Measurements from ENCODE around the gene BRIP1. TPM values are rescaled to one million over a fixed set of nuclear protein-coding genes. Genes with fewer than 3 reads are reported as not detected.
"Not testable (repeated sequence)": the region's sequence is repeated elsewhere in the genome, so short reads cannot be mapped to it uniquely, and the experiment has no call there.

The BRIP1 gene
- total and polyA plus RNA-seq, 8 donors, result 0.31 to 10.8 (median 0.89) TPM; not detected in 1

DNA sequence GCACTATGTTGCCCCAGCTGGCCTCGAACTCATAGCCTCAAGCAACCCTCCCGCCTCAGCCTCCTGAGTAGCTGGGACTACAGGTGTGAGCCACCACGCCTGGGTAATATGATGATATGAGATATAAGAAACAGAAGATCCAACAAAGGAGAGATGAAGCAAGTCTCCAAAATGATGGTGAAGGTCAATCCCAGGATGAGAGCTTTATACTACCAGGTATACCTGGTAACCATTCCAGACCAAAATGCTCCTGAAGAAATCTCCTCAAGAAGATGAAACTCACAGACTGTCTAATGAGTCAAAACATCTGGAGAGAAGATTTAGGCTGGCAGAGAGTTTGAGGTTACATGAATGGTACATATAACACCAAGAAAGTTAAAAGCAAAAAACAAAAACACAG is 39.9 kb upstream of the BRIP1 start:
- H3K4me1 ChIP-seq, result no peaks in the 10 kb centered on the region
- peaks cover 24 to 98% (median 92%) of the 10 kb centered on the region in 4 donors for H3K36me3 ChIP-seq
- H3K4me3 ChIP-seq, result no peak overlapping the region
- no peak for DNase-seq
- no peaks in the 10 kb centered on the region for H3K9me3 ChIP-seq
- H3K27me3 ChIP-seq, result no peaks in the 10 kb centered on the region
- intact Hi-C loops (cut with DNase I; ENCODE audit: low total_unique reads), result no loop called here
- no peak overlapping the region for H3K27ac ChIP-seq
- 95 to 100% (median 99%) methylated on average over 3 of the region's 3 CpGs for WGBS, 5 donors
- TF ChIP-seq POLR2AphosphoS5 (IDR thresholded peaks at IDR 0.05), result no peak

DNA sequence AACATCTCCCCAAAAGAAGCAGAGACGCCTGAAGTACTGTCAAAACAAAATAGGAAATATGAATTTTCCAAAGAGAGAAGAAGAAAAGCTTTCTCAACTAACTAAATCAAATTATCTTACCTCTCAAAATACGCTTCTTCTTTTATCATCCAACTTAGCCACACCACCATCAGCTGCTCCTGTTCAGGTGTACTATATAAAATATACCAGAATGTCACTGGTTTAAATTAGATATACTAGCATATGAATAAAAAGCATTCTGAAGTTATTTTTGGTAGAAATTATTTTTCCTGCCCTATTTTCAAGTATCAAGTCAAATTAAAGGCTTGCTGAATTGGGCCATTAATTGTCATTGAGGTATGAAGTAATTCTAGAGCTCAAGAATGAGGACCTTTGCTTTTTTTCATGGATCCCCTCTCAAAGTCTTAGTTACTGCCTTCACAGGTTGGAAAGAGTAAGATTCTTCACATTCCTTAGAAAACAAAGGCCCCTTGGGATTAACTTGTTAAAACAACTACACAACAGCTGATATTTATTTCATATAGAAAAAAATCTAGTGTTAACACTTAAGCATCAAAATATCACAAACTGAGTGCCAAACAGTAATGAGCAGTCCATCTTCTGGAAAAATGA is 34.3 kb upstream of the BRIP1 start:
- intact Hi-C loops (cut with DNase I; ENCODE audit: low total_unique reads), result no loop called here
- WGBS, 5 donors, result 88 to 97% (median 95%) methylated on average over 2 of the region's 2 CpGs
- peaks cover 17 to 100% (median 90%) of the 10 kb centered on the region in 4 donors for H3K36me3 ChIP-seq
- H3K27me3 ChIP-seq, result no peaks in the 10 kb centered on the region
- H3K4me1 ChIP-seq, result no peaks in the 10 kb centered on the region
- H3K27ac ChIP-seq, result no peak overlapping the region
- TF ChIP-seq POLR2AphosphoS5 (IDR thresholded peaks at IDR 0.05) (no peak), EP300 (IDR thresholded peaks at IDR 0.05) (no peak), POLR2A (IDR thresholded peaks at IDR 0.05) (no peak)
- TF ChIP-seq, protein P1, sequence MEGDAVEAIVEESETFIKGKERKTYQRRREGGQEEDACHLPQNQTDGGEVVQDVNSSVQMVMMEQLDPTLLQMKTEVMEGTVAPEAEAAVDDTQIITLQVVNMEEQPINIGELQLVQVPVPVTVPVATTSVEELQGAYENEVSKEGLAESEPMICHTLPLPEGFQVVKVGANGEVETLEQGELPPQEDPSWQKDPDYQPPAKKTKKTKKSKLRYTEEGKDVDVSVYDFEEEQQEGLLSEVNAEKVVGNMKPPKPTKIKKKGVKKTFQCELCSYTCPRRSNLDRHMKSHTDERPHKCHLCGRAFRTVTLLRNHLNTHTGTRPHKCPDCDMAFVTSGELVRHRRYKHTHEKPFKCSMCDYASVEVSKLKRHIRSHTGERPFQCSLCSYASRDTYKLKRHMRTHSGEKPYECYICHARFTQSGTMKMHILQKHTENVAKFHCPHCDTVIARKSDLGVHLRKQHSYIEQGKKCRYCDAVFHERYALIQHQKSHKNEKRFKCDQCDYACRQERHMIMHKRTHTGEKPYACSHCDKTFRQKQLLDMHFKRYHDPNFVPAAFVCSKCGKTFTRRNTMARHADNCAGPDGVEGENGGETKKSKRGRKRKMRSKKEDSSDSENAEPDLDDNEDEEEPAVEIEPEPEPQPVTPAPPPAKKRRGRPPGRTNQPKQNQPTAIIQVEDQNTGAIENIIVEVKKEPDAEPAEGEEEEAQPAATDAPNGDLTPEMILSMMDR (IDR thresholded peaks at IDR 0.05), result no peak
- no peak for DNase-seq
- no peaks in the 10 kb centered on the region for H3K9me3 ChIP-seq
- H3K4me3 ChIP-seq, result no peak overlapping the region

DNA sequence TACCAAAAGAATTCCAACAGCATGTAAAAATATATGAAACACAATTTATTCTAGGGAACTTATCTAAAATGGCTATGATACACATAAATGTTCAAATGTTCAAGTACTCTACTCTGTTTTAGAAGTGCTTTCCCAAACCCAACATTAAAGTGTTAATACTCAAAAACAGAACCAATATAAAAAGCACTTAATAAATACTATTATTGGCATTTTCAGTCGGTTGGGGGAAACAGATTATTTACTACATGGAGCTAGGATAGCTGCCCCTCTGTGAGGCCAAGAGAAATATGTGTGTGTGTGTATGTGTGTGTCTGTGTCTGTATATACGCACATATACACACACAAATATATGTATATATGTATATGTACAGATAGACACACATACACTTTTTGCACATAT is 32.1 kb upstream of the BRIP1 start:
- Histone ChIP-seq H3K36me3 (peaks cover 21 to 100% (median 91%) of the 10 kb centered on the region in 4 donors), H3K4me3 (no peak overlapping the region), H3K9me3 (no peaks in the 10 kb centered on the region), H3K4me1 (no peaks in the 10 kb centered on the region), H3K27ac (no peak overlapping the region), H3K27me3 (no peaks in the 10 kb centered on the region)
- no peak for TF ChIP-seq EP300 (IDR thresholded peaks at IDR 0.05)
- TF ChIP-seq, protein P1 (IDR thresholded peaks at IDR 0.05), result no peak
- intact Hi-C loops (cut with DNase I; ENCODE audit: low total_unique reads), result no loop called here
- DNase-seq, result no peak
- 27 to 66% (median 61%) methylated on average over 2 of the region's 2 CpGs for WGBS, 5 donors

DNA sequence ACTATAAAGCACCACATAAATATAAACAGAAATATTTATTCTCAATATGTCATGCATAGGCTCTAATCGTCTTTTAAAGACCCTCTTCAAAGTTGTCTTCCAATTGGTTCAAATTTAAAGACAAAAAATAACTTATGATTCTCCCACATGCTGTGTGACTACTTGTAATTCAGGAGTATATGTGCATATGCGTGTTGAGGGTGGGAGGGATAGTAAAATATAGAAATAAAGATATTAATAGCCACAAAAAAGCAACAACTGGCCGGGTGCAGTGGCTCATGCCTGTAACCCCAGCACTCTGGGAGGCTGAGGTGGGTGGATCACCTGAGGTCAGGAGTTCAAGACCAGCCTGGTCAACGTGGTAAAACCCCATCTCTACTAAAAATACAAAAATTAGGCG is 31.0 kb upstream of the BRIP1 start:
- H3K4me1 ChIP-seq; H3K4me3 ChIP-seq; intact Hi-C loops (cut with DNase I; ENCODE audit: low total_unique reads); DNase-seq; H3K27ac ChIP-seq; H3K9me3 ChIP-seq; H3K27me3 ChIP-seq: not testable (repeated sequence)
- H3K36me3 ChIP-seq, result peaks cover 16 to 100% (median 92%) of the 10 kb centered on the region in 4 donors
- 79 to 90% (median 87%) methylated on average over 5 of the region's 5 CpGs for WGBS, 5 donors

DNA sequence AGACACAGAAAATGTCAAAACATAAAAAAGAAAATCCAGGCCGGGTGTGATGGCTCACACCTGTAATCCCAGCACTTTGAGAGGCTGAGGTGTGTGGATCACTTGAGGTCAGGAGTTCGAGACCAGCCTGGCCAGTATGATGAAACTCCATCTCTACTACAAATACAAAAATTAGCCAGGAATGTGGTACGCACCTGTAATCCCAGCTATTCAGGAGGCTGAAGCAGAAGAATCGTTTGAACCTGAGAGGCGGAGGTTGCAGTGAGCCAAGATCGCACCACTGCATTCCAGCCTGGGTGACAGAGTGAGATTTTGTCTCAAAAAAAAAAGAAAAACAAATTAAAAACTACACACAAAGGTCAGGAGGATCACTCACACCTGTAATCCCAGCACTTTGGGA is 24.4 kb upstream of the BRIP1 start:
- WGBS, 5 donors, result 91 to 98% (median 97%) methylated on average over 6 of the region's 6 CpGs
- intact Hi-C loops (cut with DNase I; ENCODE audit: low total_unique reads), result not testable (repeated sequence)
- peaks cover 30 to 99% (median 90%) of the 10 kb centered on the region in 4 donors for H3K36me3 ChIP-seq

DNA sequence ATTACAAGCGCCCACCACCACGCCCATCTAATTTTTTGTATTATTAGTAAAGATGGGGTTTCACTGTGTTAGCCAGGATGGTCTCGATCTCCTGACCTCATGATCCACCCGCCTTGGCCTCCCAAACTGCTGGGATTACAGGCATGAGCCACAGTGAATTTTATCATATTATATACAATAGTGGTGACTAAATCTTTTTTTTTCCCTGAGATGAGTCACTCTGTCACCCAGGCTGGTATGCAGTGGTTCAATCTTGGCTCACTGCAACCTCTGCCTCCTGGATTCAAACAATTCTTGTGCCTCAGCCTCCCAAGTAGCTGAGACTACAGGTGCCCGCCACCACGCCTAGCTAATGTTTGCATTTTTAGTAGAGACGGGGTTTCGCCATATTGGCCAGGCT is 22.5 kb upstream of the BRIP1 start:
- H3K36me3 ChIP-seq, result peaks cover 27 to 99% (median 89%) of the 10 kb centered on the region in 4 donors
- 92 to 98% (median 97%) methylated on average over 8 of the region's 8 CpGs for WGBS, 5 donors
- intact Hi-C loops (cut with DNase I; ENCODE audit: low total_unique reads), result not testable (repeated sequence)

More for the DNA sequence above, 24.4 kb upstream of the BRIP1 start:
- not testable (repeated sequence) for H3K27ac ChIP-seq, H3K4me3 ChIP-seq, H3K4me1 ChIP-seq, H3K27me3 ChIP-seq, H3K9me3 ChIP-seq, DNase-seq

More for the DNA sequence above, 22.5 kb upstream of the BRIP1 start:
- not testable (repeated sequence) for DNase-seq, H3K27ac ChIP-seq, H3K4me3 ChIP-seq, H3K27me3 ChIP-seq, H3K9me3 ChIP-seq, H3K4me1 ChIP-seq

All from stomach (tissue), 9 donors.